Measurements from ENCODE around the gene LDAF1.
"Not testable (repeated sequence)": the region's sequence is repeated elsewhere in the genome, so short reads cannot be mapped to it uniquely, and the experiment has no call there.

The LDAF1 gene

GRCh38 chr16:21158208-21159110 lies at the start of gene LDAF1:
LDAF1 (plus strand) TSS chr16:21158674; CDS start chr16:21161183, 2,509 bp downstream.
- DNase-seq (ENCODE audit: low read depth in 2 of 2), result peak; percentile 55 to 77

DNA sequence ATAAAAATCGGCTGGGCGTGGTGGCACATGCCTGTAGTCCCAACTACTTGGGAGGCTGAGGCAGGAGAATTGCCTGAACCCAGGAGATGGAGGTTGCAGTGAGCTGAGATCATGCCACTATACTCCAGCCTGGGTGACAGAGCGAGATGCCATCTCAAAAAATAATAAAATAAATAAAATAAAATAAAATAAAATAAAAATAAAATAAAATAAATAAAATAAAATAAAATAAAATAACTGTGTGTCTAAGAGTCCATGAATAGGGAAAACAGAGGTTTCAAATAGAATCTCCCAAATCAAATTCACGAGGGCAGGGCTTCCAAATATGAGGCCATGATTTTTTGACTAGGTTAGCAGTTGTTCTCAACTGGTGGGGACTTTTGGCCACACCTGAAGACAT lies 42.9 kb upstream of the LDAF1 start:
- not testable (repeated sequence) for DNase-seq (ENCODE audit: low read depth in 2 of 2)

DNA sequence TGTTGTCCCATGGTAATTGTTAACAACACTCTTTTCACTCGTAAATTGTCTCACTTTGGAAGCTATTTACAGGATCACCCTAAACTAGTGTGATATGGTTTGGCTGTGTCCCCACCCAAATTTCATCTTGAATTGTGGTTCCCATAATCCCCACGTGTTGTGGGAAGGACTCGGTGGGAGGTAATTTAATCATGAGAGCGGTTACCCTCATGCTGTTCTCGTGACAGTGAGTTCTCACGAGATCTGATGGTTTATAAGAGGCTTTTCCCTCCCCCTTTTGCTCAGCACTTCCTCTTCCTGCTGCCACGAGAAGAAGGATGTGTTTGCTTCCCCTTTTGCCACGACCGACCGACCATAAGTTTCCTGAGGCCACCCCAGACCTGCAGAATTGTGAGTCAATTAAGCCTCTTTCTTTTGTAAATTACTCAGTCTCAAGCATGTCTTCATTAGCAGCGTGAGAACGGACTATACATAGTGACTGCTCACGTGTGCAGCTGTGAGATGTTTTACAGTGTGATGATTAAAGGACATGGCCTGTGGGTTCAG lies 42.3 kb upstream of the LDAF1 start:
- DNase-seq (ENCODE audit: low read depth in 2 of 2), result no peak

DNA sequence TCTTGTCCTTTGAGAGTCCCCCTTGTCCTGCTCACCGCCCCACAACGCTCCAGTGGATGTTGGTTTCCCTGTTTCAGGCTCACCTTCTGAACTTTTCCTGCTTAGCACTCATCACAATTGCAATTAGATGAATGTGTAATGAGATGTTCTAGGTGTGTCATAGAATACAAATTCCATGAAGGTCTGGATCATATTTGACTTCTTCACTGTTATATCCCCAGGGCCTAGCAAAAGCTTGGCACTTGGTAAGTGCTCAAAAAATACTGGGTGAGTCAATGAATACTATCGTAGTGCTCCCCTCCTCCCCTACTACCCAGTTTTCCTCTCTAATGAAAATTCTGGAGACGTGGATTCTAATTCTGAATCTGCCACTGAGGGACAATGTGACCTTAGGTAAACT lies 40.9 kb upstream of the LDAF1 start:
- DNase-seq (ENCODE audit: low read depth in 2 of 2), result no peak

GRCh38 chr16:21120976-21121520 lies 37.4 kb upstream of the LDAF1 start:
- no peak for DNase-seq (ENCODE audit: low read depth in 2 of 2)

DNA sequence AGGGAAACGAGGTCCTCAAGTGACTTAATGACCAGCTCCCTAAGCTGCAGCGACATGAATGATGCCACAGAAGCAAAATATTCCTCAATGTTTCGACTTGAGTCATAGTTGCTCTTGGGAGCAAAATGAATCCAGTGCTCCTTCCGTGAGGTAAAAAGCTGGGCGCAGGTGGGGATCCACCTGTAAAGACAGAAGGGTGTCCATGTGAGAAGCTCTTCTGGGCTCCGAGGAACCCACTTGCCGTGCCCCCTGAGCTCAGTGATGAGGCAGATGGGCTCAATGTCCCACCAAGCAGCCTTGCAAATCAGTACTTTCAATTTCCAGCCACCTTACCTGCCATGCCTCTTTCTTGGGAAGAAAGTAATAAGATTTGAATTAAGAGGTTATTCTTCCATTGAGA lies 33.3 kb upstream of the LDAF1 start:
- no peak for DNase-seq (ENCODE audit: low read depth in 2 of 2)

DNA sequence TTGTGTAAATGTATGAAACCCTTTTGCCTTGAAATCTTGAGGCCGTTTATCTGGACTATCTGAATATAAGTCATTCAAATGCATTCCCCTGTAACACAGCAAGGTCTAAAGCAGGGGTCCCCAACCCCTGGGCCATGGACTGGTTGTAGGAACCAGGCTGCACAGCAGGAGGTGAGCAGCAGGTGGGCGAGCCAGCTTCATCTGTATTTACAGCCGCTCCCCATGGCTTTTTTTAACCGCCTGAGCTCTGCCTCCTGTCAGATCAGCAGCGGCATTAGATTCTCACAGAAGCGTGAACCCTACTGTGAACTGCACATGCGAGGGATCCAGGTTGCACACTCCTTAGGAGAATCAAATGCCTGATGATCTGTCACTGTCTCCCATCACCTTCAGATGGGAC lies 32.0 kb upstream of the LDAF1 start:
- DNase-seq (ENCODE audit: low read depth in 2 of 2), result no peak

GRCh38 chr16:21128991-21129390 lies 29.5 kb upstream of the LDAF1 start:
- DNase-seq (ENCODE audit: low read depth in 2 of 2), result no peak

DNA sequence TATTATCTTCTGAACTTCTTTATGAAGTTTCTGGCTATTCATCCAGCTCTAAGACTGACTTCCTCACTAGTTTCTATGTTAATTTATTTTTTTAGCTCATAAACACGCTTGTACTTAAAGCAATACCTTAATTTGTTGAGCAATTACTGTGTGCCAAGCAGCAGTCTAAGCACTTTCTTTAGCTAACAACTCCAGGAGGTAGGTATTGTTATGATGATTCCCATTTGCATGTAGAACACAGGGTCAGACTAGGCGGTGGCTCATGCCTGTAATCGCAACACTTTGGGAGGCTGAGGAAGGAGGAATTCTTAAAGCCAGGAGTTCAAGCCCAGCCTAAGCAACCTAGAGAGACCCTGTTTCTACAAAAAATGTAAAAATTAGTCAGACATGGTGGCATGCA lies 27.7 kb upstream of the LDAF1 start:
- DNase-seq (ENCODE audit: low read depth in 2 of 2), result no peak

DNA sequence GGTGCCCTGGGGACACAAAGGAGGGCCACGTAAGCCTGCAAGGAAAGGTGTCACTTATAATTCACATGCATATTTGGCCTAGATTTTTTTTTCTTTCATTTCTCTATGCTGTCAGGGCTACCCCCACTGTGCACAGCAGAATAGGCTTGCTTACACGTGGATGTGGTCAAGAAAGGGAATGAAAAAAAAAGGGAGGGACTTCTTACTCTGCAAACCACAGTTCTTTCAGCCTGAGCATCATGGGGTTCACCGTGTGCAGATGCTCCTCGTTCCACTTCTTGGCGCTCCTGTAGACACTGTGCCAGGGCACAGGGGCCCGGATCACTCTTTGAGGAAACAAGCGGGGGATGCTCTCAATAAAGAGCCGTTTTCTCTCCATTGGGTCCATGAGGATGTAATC lies 24.4 kb upstream of the LDAF1 start:
- no peak for DNase-seq (ENCODE audit: low read depth in 2 of 2)

DNA sequence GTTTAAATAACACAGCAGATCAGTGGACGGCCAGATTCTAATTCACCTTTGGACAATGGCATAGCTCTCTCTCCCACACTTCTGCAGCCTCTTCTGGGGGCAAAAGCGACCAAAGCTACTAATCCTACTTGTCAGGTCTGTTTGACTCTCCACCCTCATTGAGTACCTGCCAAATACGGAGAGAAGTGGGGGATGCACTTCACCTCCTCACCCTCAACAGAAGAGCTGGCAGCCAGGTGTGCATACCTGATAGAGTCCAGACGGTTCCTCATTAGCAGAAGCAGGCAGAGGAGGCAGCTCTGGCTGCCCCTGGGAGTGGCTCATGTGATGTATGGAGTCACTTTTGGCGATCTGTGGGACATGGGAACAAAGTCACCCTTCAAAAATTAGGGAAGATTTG lies 12.7 kb upstream of the LDAF1 start:
- DNase-seq (ENCODE audit: low read depth in 2 of 2), result no peak

GRCh38 chr16:21150375-21151001 lies 8.0 kb upstream of the LDAF1 start, which contains the start of gene DNAH3:
DNAH3 (minus strand) TSS chr16:21150846; CDS start chr16:21150319, 527 bp downstream.
- no peak for DNase-seq (ENCODE audit: low read depth in 2 of 2)

DNA sequence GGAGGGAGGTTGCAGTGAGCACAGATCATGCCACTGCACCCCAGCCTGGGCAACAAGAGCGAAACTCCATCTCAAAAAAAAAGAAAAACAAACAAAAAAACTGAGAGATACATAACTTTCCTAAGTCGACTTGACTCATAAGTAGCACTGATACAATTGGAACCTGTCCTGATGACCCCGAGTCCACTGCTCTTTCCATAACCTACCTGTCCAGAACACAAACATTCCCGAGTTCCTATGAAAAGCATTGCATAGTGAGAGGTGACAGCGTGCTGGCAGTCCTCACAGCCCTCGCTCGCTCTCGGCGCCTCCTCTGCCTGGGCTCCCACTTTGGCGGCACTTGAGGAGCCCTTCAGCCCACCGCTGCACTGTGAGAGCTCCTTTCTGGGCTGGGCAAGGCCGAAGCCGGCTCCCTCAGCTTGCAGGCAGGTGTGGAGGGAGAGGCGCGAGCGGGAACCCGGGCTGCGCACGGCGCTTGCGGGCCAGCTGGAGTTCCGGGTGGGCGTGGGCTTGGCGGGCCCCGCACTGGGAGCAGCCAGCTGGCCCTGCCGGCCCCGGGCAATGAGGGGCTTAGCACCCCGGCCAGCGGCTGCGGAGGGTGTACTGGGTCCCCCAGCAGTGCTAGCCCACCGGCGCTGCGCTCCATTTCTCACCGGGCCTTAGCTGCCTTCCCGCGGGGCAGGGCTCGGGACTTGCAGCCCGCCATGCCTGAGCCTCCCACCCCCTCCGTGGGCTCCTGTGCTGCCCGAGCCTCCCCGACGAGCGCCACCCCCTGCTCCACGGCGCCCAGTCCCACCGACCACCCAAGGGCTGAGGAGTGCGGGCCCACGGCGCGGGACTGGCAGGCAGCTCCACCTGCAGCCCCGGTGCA lies 6.1 kb upstream of the LDAF1 start:
- not testable (repeated sequence) for DNase-seq (ENCODE audit: low read depth in 2 of 2)

- DNase-seq (ENCODE audit: low read depth in 2 of 2), result not testable (repeated sequence)
Observed at GRCh38 chr16:21153124-21153729, 5.2 kb upstream of the LDAF1 start.

DNA sequence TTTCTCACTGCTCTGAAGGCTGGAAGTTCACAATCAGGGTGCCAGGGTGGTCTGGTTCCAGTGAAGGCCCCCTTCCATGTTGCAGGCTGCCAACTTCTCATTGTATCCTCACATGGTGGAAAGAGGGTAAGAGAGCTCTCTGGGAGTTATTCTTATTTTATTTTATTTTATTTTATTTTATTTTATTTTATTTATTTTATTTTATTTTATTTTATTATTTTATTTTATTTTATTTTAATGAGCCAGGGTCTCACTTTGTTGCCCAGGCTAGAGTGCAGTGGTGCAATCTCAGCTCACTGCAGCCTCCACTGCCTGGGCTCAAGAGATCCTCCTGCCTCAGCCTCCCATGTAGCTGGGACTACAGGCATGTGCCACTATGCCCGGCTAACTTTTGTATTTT lies 2.5 kb upstream of the LDAF1 start:
- not testable (repeated sequence) for DNase-seq (ENCODE audit: low read depth in 2 of 2)

DNA sequence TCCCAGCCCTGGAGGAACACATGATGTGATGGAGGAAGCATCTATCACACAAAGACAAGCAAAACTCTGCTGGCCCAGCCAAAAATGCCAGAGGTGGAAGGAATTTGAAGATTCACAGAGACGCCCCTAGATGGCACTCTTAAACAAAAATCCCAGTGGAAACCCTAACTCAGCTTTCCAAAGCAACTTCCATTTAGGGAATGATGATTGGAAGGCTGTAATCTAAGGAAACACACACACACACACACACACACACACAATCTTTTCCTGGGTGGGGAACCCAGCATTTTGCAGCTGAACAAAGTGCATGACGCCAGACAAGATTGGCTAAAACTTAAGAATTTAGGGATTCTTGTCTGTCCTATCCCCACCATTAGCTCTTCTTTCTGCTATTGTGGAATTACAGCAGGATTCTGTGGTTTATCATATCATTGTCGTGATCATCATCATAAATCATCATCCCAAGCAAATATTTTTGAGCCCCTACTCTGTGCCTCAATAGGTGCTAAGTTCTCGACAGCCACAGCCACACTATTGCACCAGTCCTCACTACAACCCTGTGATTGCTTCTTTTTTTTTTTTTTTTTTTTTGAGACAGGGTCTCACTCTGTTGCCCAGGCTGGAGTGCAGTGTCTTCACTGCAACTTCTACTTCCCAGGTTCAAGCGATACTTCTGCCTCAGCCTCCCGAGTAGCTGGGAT lies 1.6 kb upstream of the LDAF1 start:
- DNase-seq (ENCODE audit: low read depth in 2 of 2), result no peak

DNA sequence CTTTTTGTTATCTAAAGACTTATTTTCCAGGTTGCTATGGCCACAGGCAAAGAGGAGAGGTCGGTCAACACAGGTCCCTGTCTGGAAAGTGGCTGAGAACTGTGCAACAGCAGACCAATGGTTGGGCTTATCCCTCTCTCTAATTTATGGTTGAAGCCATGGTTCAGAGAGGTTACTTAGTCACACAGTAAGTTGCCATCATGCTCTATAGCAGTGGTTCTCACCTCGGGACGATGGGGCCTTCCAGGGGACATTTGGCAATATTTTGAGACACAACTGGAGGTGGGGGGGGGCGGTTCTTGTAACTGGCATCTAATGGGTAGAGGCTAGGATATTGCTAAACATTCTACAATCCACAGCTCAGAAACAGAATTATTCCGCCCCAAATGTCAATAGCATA lies 842 bp upstream of the LDAF1 start:
- no peak for DNase-seq (ENCODE audit: low read depth in 2 of 2)

DNA sequence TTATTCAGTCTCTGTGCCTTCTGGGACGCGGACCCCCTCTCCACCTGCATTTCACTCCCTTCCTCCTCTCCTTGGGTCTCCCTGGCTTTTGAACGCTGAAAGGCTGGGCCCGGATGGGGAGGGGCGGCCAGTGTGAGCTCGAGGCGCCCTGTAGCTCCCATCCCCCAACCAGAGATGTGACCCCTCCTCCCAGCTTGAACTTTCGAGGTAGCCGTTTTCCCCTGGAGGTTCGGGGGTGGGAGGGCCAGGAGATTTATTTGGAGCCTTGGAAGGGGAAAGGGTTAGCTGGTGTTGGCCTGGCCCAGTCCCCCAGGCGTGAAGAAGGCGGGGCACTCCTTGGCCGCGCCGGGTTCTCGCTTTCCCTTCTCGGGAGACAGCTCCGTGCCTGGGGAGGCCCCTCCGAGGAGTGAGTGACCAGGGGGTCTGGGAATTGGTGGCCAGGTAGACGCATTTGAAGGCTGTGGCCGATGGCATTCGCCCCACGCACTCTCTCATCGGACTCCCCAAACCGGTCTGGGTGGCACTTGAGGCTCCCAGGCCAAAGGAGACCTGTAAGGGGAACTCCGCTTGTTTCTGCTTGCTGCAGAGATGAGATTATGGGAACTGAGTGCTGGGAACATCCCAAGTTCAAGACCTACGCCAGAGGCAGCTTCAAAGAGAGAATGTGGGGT lies 942 bp downstream of the LDAF1 start:
- DNase-seq (ENCODE audit: low read depth in 2 of 2), result no peak

DNA sequence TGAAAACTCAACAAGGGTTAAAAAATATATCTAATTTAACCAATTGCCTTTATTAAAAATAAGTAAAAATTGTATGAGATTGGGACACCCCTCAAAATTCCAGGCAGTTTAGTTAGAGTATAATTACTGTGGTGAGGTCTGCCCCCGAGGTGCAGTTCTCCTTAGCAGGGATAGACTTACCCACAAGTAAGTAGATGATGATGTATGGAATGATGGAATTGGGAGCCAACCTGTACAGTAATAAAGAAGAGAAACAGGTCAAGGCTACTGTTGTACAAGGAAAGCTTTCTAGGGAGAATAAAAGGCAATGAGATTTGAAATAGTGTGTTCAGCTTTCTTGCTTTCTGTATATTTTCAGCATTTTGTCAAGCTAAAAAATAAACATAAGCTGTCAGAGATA lies 1.8 kb downstream of the LDAF1 start:
- no peak for DNase-seq (ENCODE audit: low read depth in 2 of 2)

GRCh38 chr16:21161211-21161610 lies 2.7 kb downstream of the LDAF1 start:
- DNase-seq (ENCODE audit: low read depth in 2 of 2), result no peak
